HAP-1 (cell line): Measurements from ENCODE around the gene B4GALT1.

Experiments
- DNase-seq, 2 experiments: peaks; one replicate each; pipeline ENCODE4 v3.0.0-alpha.2; 2016 to 2020; ENCODE audit warnings: low spot score in 2 of 2
- H3K27me3 ChIP-seq: fragments of 250-450 bp; sonication (Bioruptor Pico); 2 replicates; pipeline ENCODE4 v1.5.1; 2020; ENCODE audit warnings: low read depth, mild to moderate bottlenecking, moderate library complexity
- H3K36me3 ChIP-seq: fragments of 250-450 bp; sonication (Bioruptor Pico); replicated peaks from 2 replicates; pipeline ENCODE4 v1.5.1; 2020; ENCODE audit warnings: mild to moderate bottlenecking
- H3K4me1 ChIP-seq: fragments of 250-450 bp; sonication (Bioruptor Pico); 2 replicates; pipeline ENCODE4 v1.5.1; 2020; ENCODE audit warnings: mild to moderate bottlenecking
- H3K4me3 ChIP-seq: fragments of 250-450 bp; sonication (Bioruptor Pico); 2 replicates; pipeline ENCODE4 v1.5.1; 2020; ENCODE audit warnings: mild to moderate bottlenecking, moderate library complexity
- H3K9me3 ChIP-seq: fragments of 250-450 bp; sonication (Bioruptor Pico); 2 replicates; pipeline ENCODE4 v1.5.1; 2020; ENCODE audit warnings: mild to moderate bottlenecking, moderate library complexity
- in situ Hi-C: fragments of 300-500 bp; cut with MboI; formaldehyde crosslinking; loops from 3 replicates; pipeline ENCODE4 v1.14.3; 2020; ENCODE audit warnings: low sequenced_read_pairs, inconsistent platforms, mixed read lengths

Gene B4GALT1

GRCh38 chr9:33124046-33124445 is 43.1 kb downstream of the B4GALT1 start:
- Histone ChIP-seq H3K4me1 (0 out of 2 replicates have a peak, but pooled peaks cover 3% of the 10 kb centered on the region), H3K27me3 (no peaks in the 10 kb centered on the region)

DNA sequence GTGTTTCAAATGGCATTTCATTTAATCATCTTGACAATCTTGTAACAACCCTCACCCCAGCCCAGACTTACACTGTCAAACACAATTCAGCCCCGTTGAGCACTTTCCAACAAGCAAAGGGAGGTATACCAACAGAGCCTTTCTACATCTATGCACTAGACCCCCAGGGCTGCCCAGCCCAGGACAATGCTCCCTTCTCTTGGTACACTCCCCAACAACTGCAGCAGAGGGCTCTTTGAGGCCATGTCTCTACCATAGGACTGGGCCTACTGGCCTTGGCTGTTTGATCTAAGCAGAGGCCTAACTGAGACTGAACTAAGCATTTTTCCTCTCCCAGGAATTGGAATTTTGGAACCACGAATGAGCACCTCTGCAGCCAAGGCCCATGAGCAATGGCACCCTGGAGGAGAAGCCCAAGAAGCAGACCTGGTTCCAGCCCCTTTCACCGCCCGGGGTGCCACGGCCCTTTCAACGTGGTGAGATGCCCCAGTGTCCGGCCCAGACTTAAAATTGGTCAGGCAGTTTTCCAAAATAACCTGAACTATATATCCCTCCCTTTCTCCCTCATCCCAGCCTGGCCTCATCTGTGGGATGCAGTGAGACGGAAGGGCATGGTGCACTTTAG is 43.6 kb downstream of the B4GALT1 start:
- H3K27me3 ChIP-seq: no peaks in the 10 kb centered on the region
- DNase-seq: no peak
- no peaks in the 10 kb centered on the region for H3K36me3 ChIP-seq
- 0 out of 2 replicates have a peak, but pooled peaks cover 3% of the 10 kb centered on the region for H3K4me1 ChIP-seq
- in situ Hi-C loops: no loop called here
- H3K9me3 ChIP-seq: no peaks in the 10 kb centered on the region
- H3K4me3 ChIP-seq: no peak overlapping the region

More at GRCh38 chr9:33124046-33124445, 43.1 kb downstream of the B4GALT1 start:
- in situ Hi-C loops: no loop called here
- Histone ChIP-seq H3K9me3 (no peaks in the 10 kb centered on the region), H3K4me3 (no peak overlapping the region), H3K36me3 (no peaks in the 10 kb centered on the region)
- no peak for DNase-seq

GRCh38 chr9:33120620-33121019 is 46.5 kb downstream of the B4GALT1 start:
- DNase-seq: peak in 1 of 2 experiments; percentile 11
- in situ Hi-C loops: no loop called here
- H3K4me1 ChIP-seq: 0 out of 2 replicates have a peak, but pooled peaks cover 3% of the 10 kb centered on the region
- no peaks in the 10 kb centered on the region for H3K9me3 ChIP-seq
- H3K27me3 ChIP-seq: no peaks in the 10 kb centered on the region
- no peak overlapping the region for H3K4me3 ChIP-seq
- no peaks in the 10 kb centered on the region for H3K36me3 ChIP-seq

GRCh38 chr9:33117796-33118195 is 49.3 kb downstream of the B4GALT1 start:
- Histone ChIP-seq H3K27me3 (no peaks in the 10 kb centered on the region), H3K36me3 (0 out of 2 replicates have a peak, but pooled peaks cover 4% of the 10 kb centered on the region), H3K4me1 (0 out of 2 replicates have a peak, but pooled peaks cover 3% of the 10 kb centered on the region), H3K9me3 (no peaks in the 10 kb centered on the region), H3K4me3 (no peak overlapping the region)
- in situ Hi-C loops: no loop called here
- DNase-seq: no peak

- H3K4me3 ChIP-seq: no peak overlapping the region
- H3K4me1 ChIP-seq: 0 out of 2 replicates have a peak, but pooled peaks cover 3% of the 10 kb centered on the region
- no peaks in the 10 kb centered on the region for H3K27me3 ChIP-seq
- H3K36me3 ChIP-seq: 0 out of 2 replicates have a peak, but pooled peaks cover 4% of the 10 kb centered on the region
- DNase-seq: no peak
- in situ Hi-C loops: no loop called here
- H3K9me3 ChIP-seq: no peaks in the 10 kb centered on the region
Observed at GRCh38 chr9:33117306-33117705, 49.8 kb downstream of the B4GALT1 start.

DNA sequence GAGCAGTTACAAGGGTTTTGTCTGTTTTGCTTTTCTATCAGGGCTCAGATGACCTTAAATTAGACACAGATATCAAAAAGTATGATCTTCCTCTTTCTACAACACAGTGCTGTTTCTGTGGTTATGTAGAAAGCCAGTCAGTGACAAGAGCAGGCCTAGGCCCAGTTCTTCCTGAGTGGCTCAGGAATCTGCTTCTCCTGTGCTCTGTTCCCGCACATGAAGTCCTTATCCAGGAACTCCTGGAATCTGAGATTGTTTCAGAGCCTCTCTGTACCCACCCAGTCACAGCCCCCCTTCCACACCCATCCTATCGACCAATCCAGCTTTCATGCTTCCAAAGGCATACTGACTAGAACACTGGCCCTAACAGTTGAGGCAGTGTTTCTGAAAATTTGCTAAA is 50.3 kb downstream of the B4GALT1 start:
- DNase-seq: no peak

DNA sequence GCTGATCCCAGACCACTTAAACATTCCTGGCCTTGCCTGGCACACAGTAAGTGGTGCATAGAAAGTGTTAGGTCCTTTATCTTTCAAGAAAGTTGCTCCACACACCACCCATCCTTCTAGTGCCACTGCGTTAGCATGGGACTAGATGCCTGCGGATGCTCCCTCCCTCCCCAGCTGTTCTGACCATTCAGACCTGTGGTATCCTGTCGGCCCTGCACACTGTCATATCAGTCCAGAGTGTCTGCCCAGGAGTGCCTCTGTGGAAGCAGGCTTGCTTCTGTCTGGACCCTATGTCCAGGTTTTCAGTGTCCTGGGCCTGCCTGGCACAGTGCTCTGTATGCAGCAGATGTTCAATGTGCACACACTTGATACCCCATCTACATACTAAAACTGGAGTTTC is 52.4 kb downstream of the B4GALT1 start:
- Histone ChIP-seq H3K27me3 (no peaks in the 10 kb centered on the region), H3K4me1 (no peaks in the 10 kb centered on the region), H3K4me3 (no peak overlapping the region), H3K9me3 (no peaks in the 10 kb centered on the region), H3K36me3 (0 out of 2 replicates have a peak, but pooled peaks cover 4% of the 10 kb centered on the region)
- no peak for DNase-seq
- in situ Hi-C loops: no loop called here

More for the DNA sequence above, 50.3 kb downstream of the B4GALT1 start:
- H3K27me3 ChIP-seq: no peaks in the 10 kb centered on the region
- 0 out of 2 replicates have a peak, but pooled peaks cover 4% of the 10 kb centered on the region for H3K36me3 ChIP-seq
- in situ Hi-C loops: no loop called here
- no peak overlapping the region for H3K4me3 ChIP-seq
- H3K9me3 ChIP-seq: no peaks in the 10 kb centered on the region
- 0 out of 2 replicates have a peak, but pooled peaks cover 3% of the 10 kb centered on the region for H3K4me1 ChIP-seq

GRCh38 chr9:33113799-33114547 is 53.2 kb downstream of the B4GALT1 start:
- H3K27me3 ChIP-seq: no peaks in the 10 kb centered on the region
- H3K4me1 ChIP-seq: no peaks in the 10 kb centered on the region
- in situ Hi-C loops: no loop called here
- H3K36me3 ChIP-seq: 0 out of 2 replicates have a peak, but pooled peaks cover 4% of the 10 kb centered on the region
- H3K4me3 ChIP-seq: no peak overlapping the region
- DNase-seq: no peak
- no peaks in the 10 kb centered on the region for H3K9me3 ChIP-seq

GRCh38 chr9:33112094-33112493 is 55.0 kb downstream of the B4GALT1 start:
- in situ Hi-C loops: no loop called here
- H3K4me3 ChIP-seq: no peak overlapping the region
- no peaks in the 10 kb centered on the region for H3K9me3 ChIP-seq
- H3K36me3 ChIP-seq: 0 out of 2 replicates have a peak, but pooled peaks cover 4% of the 10 kb centered on the region
- no peak for DNase-seq
- no peaks in the 10 kb centered on the region for H3K27me3 ChIP-seq
- no peaks in the 10 kb centered on the region for H3K4me1 ChIP-seq

DNA sequence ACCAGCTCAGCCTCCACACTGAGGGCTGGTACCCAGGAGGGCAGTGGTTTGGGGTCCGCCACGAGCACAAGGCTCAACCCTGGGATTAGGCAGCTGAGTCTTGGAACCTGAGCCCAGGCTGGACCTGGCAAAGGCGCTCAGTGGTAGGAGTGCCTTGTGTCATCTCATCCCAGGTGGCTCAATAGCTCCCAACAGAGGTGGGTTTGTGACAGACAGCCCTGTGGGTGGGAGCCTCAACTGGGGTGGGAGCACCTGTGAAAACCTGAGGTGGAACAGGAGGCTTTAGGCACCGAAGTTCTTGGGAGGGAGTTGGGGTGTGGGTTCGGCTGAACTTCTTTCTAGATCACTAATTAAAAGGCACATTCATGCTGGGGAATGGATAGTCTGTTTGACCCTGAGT is 55.5 kb downstream of the B4GALT1 start:
- no peaks in the 10 kb centered on the region for H3K9me3 ChIP-seq
- in situ Hi-C loops: no loop called here
- no peaks in the 10 kb centered on the region for H3K27me3 ChIP-seq
- no peak overlapping the region for H3K4me3 ChIP-seq
- 0 out of 2 replicates have a peak, but pooled peaks cover 4% of the 10 kb centered on the region for H3K36me3 ChIP-seq
- DNase-seq: no peak
- H3K4me1 ChIP-seq: no peaks in the 10 kb centered on the region

DNA sequence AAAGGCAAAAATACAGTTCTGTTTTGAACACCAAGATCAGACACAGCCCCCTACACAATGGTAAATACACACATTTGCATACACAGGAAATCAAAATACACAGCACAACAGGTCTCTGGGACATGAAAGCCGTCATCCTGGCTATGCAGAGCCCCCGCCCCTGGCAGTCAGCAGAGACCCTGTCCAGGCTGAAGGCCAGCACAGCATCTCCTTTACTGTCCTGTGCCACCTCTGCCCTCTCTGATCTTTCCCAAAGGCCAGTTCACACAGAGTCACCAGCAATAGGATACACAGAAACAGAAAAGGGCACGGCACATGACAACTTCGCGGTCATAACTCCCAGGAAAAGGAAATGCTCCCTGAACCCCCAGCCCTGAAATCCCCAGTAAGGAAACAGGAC is 56.5 kb downstream of the B4GALT1 start:
- in situ Hi-C loops: no loop called here
- DNase-seq: no peak
- no peaks in the 10 kb centered on the region for H3K4me1 ChIP-seq
- no peak overlapping the region for H3K4me3 ChIP-seq
- H3K27me3 ChIP-seq: no peaks in the 10 kb centered on the region
- H3K9me3 ChIP-seq: no peaks in the 10 kb centered on the region
- H3K36me3 ChIP-seq: 0 out of 2 replicates have a peak, but pooled peaks cover 4% of the 10 kb centered on the region

- in situ Hi-C loops: no loop called here
- no peaks in the 10 kb centered on the region for H3K27me3 ChIP-seq
- no peaks in the 10 kb centered on the region for H3K4me1 ChIP-seq
- 0 out of 2 replicates have a peak, but pooled peaks cover 4% of the 10 kb centered on the region for H3K36me3 ChIP-seq
- no peaks in the 10 kb centered on the region for H3K9me3 ChIP-seq
- no peak for DNase-seq
- H3K4me3 ChIP-seq: no peak overlapping the region
Observed at GRCh38 chr9:33109850-33110595, 57.1 kb downstream of the B4GALT1 start.

- no peaks in the 10 kb centered on the region for H3K4me1 ChIP-seq
- in situ Hi-C loops: no loop called here
- H3K27me3 ChIP-seq: no peaks in the 10 kb centered on the region
- no peak overlapping the region for H3K4me3 ChIP-seq
- DNase-seq: no peak
- 0 out of 2 replicates have a peak, but pooled peaks cover 4% of the 10 kb centered on the region for H3K36me3 ChIP-seq
- H3K9me3 ChIP-seq: no peaks in the 10 kb centered on the region
Observed at GRCh38 chr9:33109097-33109496, 58.0 kb downstream of the B4GALT1 start.
